Trophoblast cell (in vitro differentiated cells and primary cell): ENCODE measurements around the gene FYB1.

ENCODE experiments used
- DNase-seq, 2 donors: peaks; one replicate each; pipeline ENCODE4 v3.0.0-alpha.2; 2016
- H2AFZ ChIP-seq: 2 replicates; pipeline ENCODE4 v1.6.1; 2013; ENCODE audit warnings: low read length, moderate library complexity, mild to moderate bottlenecking; ENCODE audit not compliant: insufficient read depth, poor library complexity
- H2AK5ac ChIP-seq: 2 replicates; pipeline ENCODE4 v1.6.1; 2013; ENCODE audit warnings: mild to moderate bottlenecking, low read length
- H2BK120ac ChIP-seq: 2 replicates; pipeline ENCODE4 v1.6.1; 2013; ENCODE audit warnings: low read length, mild to moderate bottlenecking, moderate library complexity; ENCODE audit not compliant: insufficient read depth, poor library complexity
- H2BK12ac ChIP-seq: 2 replicates; pipeline ENCODE4 v1.6.1; 2013; ENCODE audit warnings: mild to moderate bottlenecking, low read length, moderate library complexity
- H2BK5ac ChIP-seq: 2 replicates; pipeline ENCODE4 v1.6.1; 2013; ENCODE audit warnings: low read length, low read depth, moderate library complexity, mild to moderate bottlenecking; ENCODE audit not compliant: poor library complexity
- H3K14ac ChIP-seq: 2 replicates; pipeline ENCODE4 v1.6.1; 2013; ENCODE audit warnings: mild to moderate bottlenecking, low read length
- H3K18ac ChIP-seq: 2 replicates; pipeline ENCODE4 v1.6.1; 2013; ENCODE audit warnings: mild to moderate bottlenecking, low read length
- H3K23ac ChIP-seq: 2 replicates; pipeline ENCODE4 v1.6.1; 2013; ENCODE audit warnings: low read length
- H3K27ac ChIP-seq: 2 replicates; pipeline ENCODE4 v1.5.1; 2013; ENCODE audit warnings: low read depth, mild to moderate bottlenecking, inconsistent platforms, low read length, moderate library complexity
- H3K27me3 ChIP-seq: 2 replicates; pipeline ENCODE4 v1.6.1; 2013; ENCODE audit warnings: inconsistent platforms, mild to moderate bottlenecking, low read length, moderate library complexity; ENCODE audit not compliant: insufficient read depth
- H3K36me3 ChIP-seq, 2 experiments: 1 replicate in 1 of 2; 2 replicates in 1 of 2; pipeline ENCODE4 v1.6.1; 2013; ENCODE audit warnings: low read length in 2 of 2, mild to moderate bottlenecking in 2 of 2, moderate library complexity in 1 of 2; ENCODE audit not compliant: insufficient read depth in 2 of 2, control insufficient read depth in 1 of 2
- H3K4ac ChIP-seq: 2 replicates; pipeline ENCODE4 v1.6.1; 2013; ENCODE audit warnings: low read depth, mild to moderate bottlenecking, low read length, moderate library complexity
- H3K4me1 ChIP-seq, 2 experiments: 1 replicate in 1 of 2; 2 replicates in 1 of 2; pipeline ENCODE4 v1.6.1; 2013; ENCODE audit warnings: low read length in 2 of 2, mild to moderate bottlenecking in 2 of 2, moderate library complexity in 1 of 2; ENCODE audit not compliant: insufficient read depth in 2 of 2, control insufficient read depth in 1 of 2
- H3K4me2 ChIP-seq: 2 replicates; pipeline ENCODE4 v1.6.1; 2013; ENCODE audit warnings: inconsistent platforms, mild to moderate bottlenecking, low read length, moderate library complexity
- H3K4me3 ChIP-seq: 2 replicates; pipeline ENCODE4 v1.5.1; 2013; ENCODE audit warnings: mild to moderate bottlenecking, low read depth, low read length, inconsistent platforms
- H3K79me1 ChIP-seq: one replicate; pipeline ENCODE4 v1.6.1; 2013; ENCODE audit warnings: low read length
- H3K79me2 ChIP-seq: 2 replicates; pipeline ENCODE4 v1.6.1; 2013; ENCODE audit warnings: low read length, mild to moderate bottlenecking; ENCODE audit not compliant: control insufficient read depth, insufficient read depth, poor library complexity
- H3K9ac ChIP-seq: 2 replicates; pipeline ENCODE4 v1.6.1; 2013; ENCODE audit warnings: mild to moderate bottlenecking, low read length
- H3K9me3 ChIP-seq: 2 replicates; pipeline ENCODE4 v1.6.1; 2013; ENCODE audit warnings: low read depth, mild to moderate bottlenecking, control low read depth, inconsistent platforms, low read length; ENCODE audit not compliant: insufficient read depth
- H4K12ac ChIP-seq: 2 replicates; pipeline ENCODE4 v1.6.1; 2013; ENCODE audit warnings: low read depth, mild to moderate bottlenecking, low read length, moderate library complexity
- H4K8ac ChIP-seq: 2 replicates; pipeline ENCODE4 v1.6.1; 2013; ENCODE audit warnings: low read depth, mild to moderate bottlenecking, low read length, moderate library complexity
- H4K91ac ChIP-seq: one replicate; pipeline ENCODE4 v1.6.1; 2013; ENCODE audit warnings: low read depth, mild to moderate bottlenecking, low read length, moderate library complexity
- WGBS: extraction: QIAGEN DNeasy Blood & Tissue Kit; methylation state at CpG from one replicate; pipeline ENCODE4 v1.1.7; 2013; ENCODE audit warnings: missing lambda C conversion rate; ENCODE audit not compliant: insufficient read length, insufficient coverage; ENCODE audit errors: extremely low coverage; 5-methylcytosine and 5-hydroxymethylcytosine counted together

FYB1 gene

DNA sequence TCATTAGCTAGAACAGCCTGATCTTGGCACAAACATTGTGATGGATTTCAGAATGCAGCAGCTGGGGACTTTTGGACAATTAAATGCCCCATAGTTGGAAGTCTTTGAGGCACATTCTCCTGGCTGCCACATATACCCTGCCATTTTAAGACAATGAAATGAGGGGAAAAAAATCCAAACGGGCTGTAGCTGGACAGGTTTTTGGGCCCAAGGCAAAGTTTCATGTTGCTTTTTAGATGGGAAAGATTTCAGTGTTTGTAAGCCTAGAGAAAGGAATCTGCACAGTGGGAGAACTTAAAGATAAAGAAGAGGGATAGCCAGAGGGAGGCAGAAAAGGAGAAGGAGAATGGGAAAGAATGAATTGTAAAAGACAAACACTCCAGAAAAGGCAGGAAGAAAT lies 115.1 kb downstream of the FYB1 start:
- peaks cover 9% of the 10 kb centered on the region for H3K79me1 ChIP-seq
- peak overlapping the region; percentile 5 for H2BK120ac ChIP-seq
- H3K27me3 ChIP-seq, result no peaks in the 10 kb centered on the region
- H3K4ac ChIP-seq, result no peak overlapping the region
- no peak overlapping the region for H3K18ac ChIP-seq
- H2BK5ac ChIP-seq, result peak overlapping the region; percentile 65
- no peaks in the 10 kb centered on the region for H3K36me3 ChIP-seq
- DNase-seq, result peak; percentile 70 to 89
- no peak overlapping the region for H3K4me3 ChIP-seq
- H2BK12ac ChIP-seq, result no peak overlapping the region
- no peak overlapping the region for H3K14ac ChIP-seq
- H2AFZ ChIP-seq, result no peak overlapping the region
- H4K12ac ChIP-seq, result no peak overlapping the region
- H3K79me2 ChIP-seq, result peaks cover 2% of the 10 kb centered on the region
- H3K9me3 ChIP-seq, result no peaks in the 10 kb centered on the region
- H4K8ac ChIP-seq, result peak overlapping the region; percentile 39
- peak overlapping the region; percentile 84 for H3K27ac ChIP-seq
- H3K4me2 ChIP-seq, result no peak overlapping the region
- H3K9ac ChIP-seq, result no peak overlapping the region
- H3K23ac ChIP-seq, result no peak overlapping the region
- peaks cover 11 to 18% of the 10 kb centered on the region in 2 experiments for H3K4me1 ChIP-seq
- H4K91ac ChIP-seq, result peak overlapping the region; percentile 22
- no peak overlapping the region for H2AK5ac ChIP-seq
- no CpG with 5 or more reads among the region's 1 CpG for WGBS

- Histone ChIP-seq H2AFZ (no peak overlapping the region), H3K9me3 (no peaks in the 10 kb centered on the region), H2BK5ac (no peak overlapping the region), H3K36me3 (no peaks in the 10 kb centered on the region), H3K4me1 (peaks cover 11 to 18% of the 10 kb centered on the region in 2 experiments), H3K4ac (no peak overlapping the region), H2AK5ac (no peak overlapping the region), H3K9ac (no peak overlapping the region), H3K27ac (peak overlapping the region; percentile 45), H3K23ac (no peak overlapping the region), H4K8ac (no peak overlapping the region), H3K18ac (no peak overlapping the region), H2BK120ac (no peak overlapping the region), H4K12ac (no peak overlapping the region), H4K91ac (no peak overlapping the region), H3K4me3 (no peak overlapping the region), H3K4me2 (no peak overlapping the region), H3K79me2 (peaks cover 2% of the 10 kb centered on the region), H3K27me3 (no peaks in the 10 kb centered on the region), H3K79me1 (peaks cover 9% of the 10 kb centered on the region), H3K14ac (no peak overlapping the region), H2BK12ac (no peak overlapping the region)
- peak in 1 of 2 donors; percentile 34 for DNase-seq
- WGBS, result no CpG with 5 or more reads among the region's 4 CpGs
Observed at GRCh38 chr5:39102684-39103155, 116.6 kb downstream of the FYB1 start.

GRCh38 chr5:39100851-39101396 lies 118.4 kb downstream of the FYB1 start:
- peak overlapping the region; percentile 50 for H2BK120ac ChIP-seq
- peak; percentile 95 to 96 for DNase-seq
- H2AK5ac ChIP-seq, result no peak overlapping the region

GRCh38 chr5:39100301-39100850 lies 119.0 kb downstream of the FYB1 start:
- Histone ChIP-seq H2AK5ac (no peak overlapping the region), H3K4me2 (no peak overlapping the region), H3K4ac (no peak overlapping the region), H3K27ac (peak overlapping the region; percentile 62), H3K4me3 (no peak overlapping the region), H3K27me3 (no peaks in the 10 kb centered on the region), H4K91ac (no peak overlapping the region), H2BK12ac (no peak overlapping the region), H4K8ac (no peak overlapping the region), H2AFZ (no peak overlapping the region), H3K14ac (no peak overlapping the region), H4K12ac (no peak overlapping the region), H3K9me3 (no peaks in the 10 kb centered on the region), H3K79me1 (peaks cover 9% of the 10 kb centered on the region), H2BK5ac (no peak overlapping the region), H2BK120ac (no peak overlapping the region), H3K79me2 (peaks cover 2% of the 10 kb centered on the region), H3K9ac (no peak overlapping the region), H3K4me1 (peaks cover 11 to 18% of the 10 kb centered on the region in 2 experiments), H3K36me3 (no peaks in the 10 kb centered on the region), H3K18ac (no peak overlapping the region), H3K23ac (no peak overlapping the region)
- WGBS, result no CpG with 5 or more reads among the region's 6 CpGs
- peak; percentile 38 to 90 for DNase-seq

More at GRCh38 chr5:39100851-39101396, 118.4 kb downstream of the FYB1 start:
- no peak overlapping the region for H2AFZ ChIP-seq
- no peak overlapping the region for H4K12ac ChIP-seq
- no peak overlapping the region for H3K4ac ChIP-seq
- no peak overlapping the region for H3K18ac ChIP-seq
- H3K36me3 ChIP-seq, result no peaks in the 10 kb centered on the region
- no peak overlapping the region for H3K9ac ChIP-seq
- H3K4me3 ChIP-seq, result no peak overlapping the region
- H3K23ac ChIP-seq, result no peak overlapping the region
- peak overlapping the region; percentile 29 for H2BK12ac ChIP-seq
- peak overlapping the region; percentile 69 for H3K27ac ChIP-seq
- H4K8ac ChIP-seq, result peak overlapping the region; percentile 8
- H2BK5ac ChIP-seq, result peak overlapping the region; percentile 42
- peak overlapping the region; percentile 10 for H3K14ac ChIP-seq
- H3K9me3 ChIP-seq, result no peaks in the 10 kb centered on the region
- H3K27me3 ChIP-seq, result no peaks in the 10 kb centered on the region
- H3K4me1 ChIP-seq, result peaks cover 11 to 18% of the 10 kb centered on the region in 2 experiments
- peak overlapping the region; percentile 22 for H3K4me2 ChIP-seq
- peaks cover 9% of the 10 kb centered on the region for H3K79me1 ChIP-seq
- H3K79me2 ChIP-seq, result peaks cover 2% of the 10 kb centered on the region
- H4K91ac ChIP-seq, result no peak overlapping the region
- no CpG with 5 or more reads among the region's 7 CpGs for WGBS
